HepG2 (cell line): Measurements from ENCODE around the gene NDRG3. TPM values are rescaled to one million over a fixed set of nuclear protein-coding genes. Genes with fewer than 3 reads are reported as not detected.

Source experiments
- BCL3 ChIP-seq: sonication (generic); formaldehyde crosslinking; IDR thresholded peaks from 2 replicates; pipeline ENCODE4 v1.5.1; 2020; ENCODE audit warnings: mild to moderate bottlenecking, missing genetic modification reagents, moderate library complexity
- DMAP1 ChIP-seq: IDR thresholded peaks from 2 replicates; pipeline ENCODE4 v1.6.1; 2016
- DNMT1 ChIP-seq: sonication (generic); formaldehyde crosslinking; IDR thresholded peaks from 2 replicates; pipeline ENCODE4 v1.5.1; 2020; ENCODE audit warnings: mild to moderate bottlenecking, missing genetic modification reagents
- HHEX ChIP-seq: IDR thresholded peaks from 2 replicates; pipeline ENCODE4 v1.6.1; 2016; ENCODE audit warnings: control low read depth
- HMG20B ChIP-seq: conservative IDR thresholded peaks from 2 replicates; pipeline ENCODE4 v1.6.1; 2016; ENCODE audit warnings: missing genetic modification reagents, missing compliant biosample characterization
- HNF1A ChIP-seq, 2 experiments: sonication (generic) in 1 of 2; formaldehyde crosslinking in 1 of 2; IDR thresholded peaks; 2 replicates each; pipeline versions ENCODE4 v1.4.0 to v1.6.1; 2016 to 2020; ENCODE audit warnings: borderline replicate concordance in 1 of 2, low read depth in 1 of 2, mild to moderate bottlenecking in 1 of 2, missing genetic modification reagents in 1 of 2
- MYPOP ChIP-seq: sonication (generic); formaldehyde crosslinking; IDR thresholded peaks from 2 replicates; pipeline ENCODE4 v1.8.1; 2023; ENCODE audit warnings: mild to moderate bottlenecking, moderate library complexity, missing genetic modification reagents
- NR0B2 ChIP-seq: sonication (generic); formaldehyde crosslinking; IDR thresholded peaks from 2 replicates; pipeline ENCODE4 v1.4.0; 2020; ENCODE audit warnings: mild to moderate bottlenecking, missing genetic modification reagents
- RARG ChIP-seq: sonication (generic); formaldehyde crosslinking; IDR thresholded peaks from 2 replicates; pipeline ENCODE4 v1.4.0; 2020; ENCODE audit warnings: low read depth, mild to moderate bottlenecking, missing genetic modification reagents
- RBFOX2 ChIP-seq: fragments of 200-400 bp; formaldehyde crosslinking; IDR thresholded peaks from 2 replicates; pipeline ENCODE4 v1.6.1; 2017; ENCODE audit warnings: low read depth, mild to moderate bottlenecking, low read length
- RNF2 ChIP-seq: fragments of 450-650 bp; conservative IDR thresholded peaks from 2 replicates; pipeline ENCODE4 v1.6.1; 2016; ENCODE audit warnings: low read depth
- SMAD9 ChIP-seq: sonication (generic); formaldehyde crosslinking; IDR thresholded peaks from 2 replicates; pipeline ENCODE4 v1.5.1; 2020; ENCODE audit warnings: mild to moderate bottlenecking, missing genetic modification reagents
- TBP ChIP-seq: sonication (generic); formaldehyde crosslinking; IDR thresholded peaks from 2 replicates; pipeline ENCODE4 v1.5.0; 2020; ENCODE audit warnings: missing genetic modification reagents
- TBX2 ChIP-seq: sonication (generic); formaldehyde crosslinking; IDR thresholded peaks from 2 replicates; pipeline ENCODE4 v1.5.0; 2020; ENCODE audit warnings: missing genetic modification reagents, mild to moderate bottlenecking, borderline replicate concordance
- TFDP2 ChIP-seq: sonication (generic); formaldehyde crosslinking; IDR thresholded peaks from 2 replicates; pipeline ENCODE4 v1.4.0; 2020; ENCODE audit warnings: missing genetic modification reagents
- TP53 ChIP-seq: sonication (generic); formaldehyde crosslinking; conservative IDR thresholded peaks from 2 replicates; pipeline ENCODE4 v1.4.0; 2020; ENCODE audit warnings: missing genetic modification reagents
- XBP1 ChIP-seq: sonication (generic); formaldehyde crosslinking; IDR thresholded peaks from 2 replicates; pipeline ENCODE4 v1.5.0; 2020; ENCODE audit warnings: missing genetic modification reagents
- ZEB1 ChIP-seq: IDR thresholded peaks from 2 replicates; pipeline ENCODE4 v1.6.1; 2012; ENCODE audit warnings: mild to moderate bottlenecking, low read depth, inconsistent platforms; ENCODE audit not compliant: insufficient replicate concordance
- ZNF12 ChIP-seq: sonication (generic); formaldehyde crosslinking; IDR thresholded peaks from 2 replicates; pipeline ENCODE4 v1.5.0; 2020; ENCODE audit warnings: missing genetic modification reagents
- ZNF431 ChIP-seq: sonication (generic); formaldehyde crosslinking; IDR thresholded peaks from 2 replicates; pipeline ENCODE4 v1.9.0; 2022; ENCODE audit warnings: missing genetic modification reagents, low read depth, mild to moderate bottlenecking, borderline replicate concordance
- ZNF652 ChIP-seq: IDR thresholded peaks from 2 replicates; pipeline ENCODE4 v1.6.1; 2016; ENCODE audit warnings: low read depth, borderline replicate concordance
- ZSCAN12 ChIP-seq: sonication (generic); formaldehyde crosslinking; IDR thresholded peaks from 2 replicates; pipeline ENCODE4 v1.9.0; 2021; ENCODE audit warnings: mild to moderate bottlenecking, missing genetic modification reagents
- polyA plus RNA-seq, 8 experiments: library from polyadenylated mRNA; depleted of rRNA in 3 of 8; stranded (reverse) in 7 of 8; unstranded in 1 of 8; fragments of >200 nt; fragmentation: Illumina TruSeq in 4 of 8; extraction: Trizol in 4 of 8; gene quantifications; 2 replicates each; pipeline versions ENCODE4 v1.2.1 to v1.2.3, GENCODE V29; 2011 to 2016; ENCODE audit warnings: low read depth in 4 of 8, missing spikeins in 1 of 8, mixed read lengths in 1 of 8; ENCODE audit not compliant: insufficient read depth in 1 of 8
- total RNA-seq, 5 experiments: library from RNA; depleted of rRNA; stranded (reverse); fragments of >200 nt; fragmentation: Illumina TruSeq; extraction: Trizol; gene quantifications; 2 replicates each; pipeline ENCODE4 v1.2.3, GENCODE V29; 2016; ENCODE audit warnings: low read depth in 1 of 5

Gene NDRG3
- total and polyA plus RNA-seq, 2 of the 13 experiments (the other 11 are each of a cell fraction or from before 2014, with no cell fraction given): 36.0 to 40.5 TPM

- no peak for TF ChIP-seq HNF1A (IDR thresholded peaks at IDR 0.05; ENCODE audit: low read depth)
- 0 out of 2 replicates have a peak, but pooled peaks have one; percentile 28 for TF ChIP-seq HNF1A (CRISPR knock-in tag; IDR thresholded peaks at IDR 0.05; ENCODE audit: borderline replicate concordance)
- no peak for TF ChIP-seq ZNF431 (CRISPR knock-in tag)
- no peak for TF ChIP-seq DNMT1 (CRISPR knock-in tag)
- no peak; the same call in 1 of the 2 replicates for TF ChIP-seq ZSCAN12 (CRISPR knock-in tag)
- no peak for TF ChIP-seq RARG (CRISPR knock-in tag)
- no peak for TF ChIP-seq HMG20B (CRISPR knock-in tag)
- 0 out of 2 replicates have a peak, but pooled peaks have one; percentile 10 for TF ChIP-seq XBP1 (CRISPR knock-in tag)
- TF ChIP-seq TBP (CRISPR knock-in tag): no peak
- TF ChIP-seq BCL3 (CRISPR knock-in tag): 0 out of 2 replicates have a peak, but pooled peaks have one; percentile 12
- peak; percentile 62 for TF ChIP-seq DMAP1 (CRISPR knock-in tag)
- 0 out of 2 replicates have a peak, but pooled peaks have one; percentile 36 for TF ChIP-seq SMAD9 (CRISPR knock-in tag)
- TF ChIP-seq ZEB1: no peak
- TF ChIP-seq HHEX: no peak
- TF ChIP-seq RNF2: no peak
- 0 out of 2 replicates have a peak, but pooled peaks have one; percentile 22 for TF ChIP-seq TP53
- peak; percentile 54 for TF ChIP-seq TBX2 (CRISPR knock-in tag)
- no peak for TF ChIP-seq NR0B2 (CRISPR knock-in tag)
- TF ChIP-seq ZNF12 (CRISPR knock-in tag): no peak
- TF ChIP-seq TFDP2: no peak
- no peak for TF ChIP-seq ZNF652 (CRISPR knock-in tag)
- no peak for TF ChIP-seq MYPOP (CRISPR knock-in tag)
- TF ChIP-seq RBFOX2: peak; percentile 81
These were observed at the start of gene NDRG3 (continued) for GRCh38 chr20:36745927-36746659.
